HEK293 (cell line): ENCODE data around the gene RASL10B.
A peak's percentile ranks its signal among the peaks of the same experiment; 100 is the strongest.

Source experiments
- KLF1 ChIP-seq: fragments of 450-650 bp; formaldehyde crosslinking; IDR thresholded peaks from 2 replicates; pipeline ENCODE4 v1.5.1; 2016; ENCODE audit warnings: missing biosample characterization, missing genetic modification characterization
- MZF1 ChIP-seq: fragments of 450-650 bp; formaldehyde crosslinking; IDR thresholded peaks from 2 replicates; pipeline ENCODE4 v1.5.1; 2017; ENCODE audit warnings: missing biosample characterization, missing genetic modification characterization, borderline replicate concordance
- ZBTB21 ChIP-seq: fragments of 450-650 bp; formaldehyde crosslinking; IDR thresholded peaks from 2 replicates; pipeline ENCODE4 v1.5.1; 2017; ENCODE audit warnings: missing biosample characterization, missing genetic modification characterization
- TF ChIP-seq, protein P1 (sequence below): fragments of 450-650 bp; formaldehyde crosslinking; IDR thresholded peaks from 2 replicates; pipeline ENCODE4 v1.5.1; 2016; ENCODE audit warnings: missing biosample characterization, missing genetic modification characterization

GRCh38 chr17:35766903-35767510, 35.6 kb downstream of the RASL10B start:
- TF ChIP-seq KLF1 (tag by site-specific recombination) = no peak
- TF ChIP-seq, protein P1, sequence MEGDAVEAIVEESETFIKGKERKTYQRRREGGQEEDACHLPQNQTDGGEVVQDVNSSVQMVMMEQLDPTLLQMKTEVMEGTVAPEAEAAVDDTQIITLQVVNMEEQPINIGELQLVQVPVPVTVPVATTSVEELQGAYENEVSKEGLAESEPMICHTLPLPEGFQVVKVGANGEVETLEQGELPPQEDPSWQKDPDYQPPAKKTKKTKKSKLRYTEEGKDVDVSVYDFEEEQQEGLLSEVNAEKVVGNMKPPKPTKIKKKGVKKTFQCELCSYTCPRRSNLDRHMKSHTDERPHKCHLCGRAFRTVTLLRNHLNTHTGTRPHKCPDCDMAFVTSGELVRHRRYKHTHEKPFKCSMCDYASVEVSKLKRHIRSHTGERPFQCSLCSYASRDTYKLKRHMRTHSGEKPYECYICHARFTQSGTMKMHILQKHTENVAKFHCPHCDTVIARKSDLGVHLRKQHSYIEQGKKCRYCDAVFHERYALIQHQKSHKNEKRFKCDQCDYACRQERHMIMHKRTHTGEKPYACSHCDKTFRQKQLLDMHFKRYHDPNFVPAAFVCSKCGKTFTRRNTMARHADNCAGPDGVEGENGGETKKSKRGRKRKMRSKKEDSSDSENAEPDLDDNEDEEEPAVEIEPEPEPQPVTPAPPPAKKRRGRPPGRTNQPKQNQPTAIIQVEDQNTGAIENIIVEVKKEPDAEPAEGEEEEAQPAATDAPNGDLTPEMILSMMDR = peak; percentile 21; the same call in 1 of the 2 replicates
- no peak for TF ChIP-seq ZBTB21 (tag by site-specific recombination)
- no peak for TF ChIP-seq MZF1 (tag by site-specific recombination)
